Gastrocnemius medialis (tissue), 4 donors: ENCODE results near the gene PLCH1. TPM values are rescaled to one million over a fixed set of nuclear protein-coding genes. Genes with fewer than 3 reads are reported as not detected.

ENCODE experiments used
- ATAC-seq, 2 donors: fragments of 150-250 bp; one replicate each; pipeline ENCODE4 v1.9.1; 2016
- DNase-seq, 2 donors: peaks; one replicate each; pipeline ENCODE4 v3.0.0-alpha.2; 2019
- H3K27ac ChIP-seq, 4 donors: fragments of 200-600 bp; sonication (generic); 1 replicate in 1 of 4; 2 replicates in 3 of 4; pipeline ENCODE4 v1.5.1; 2016 to 2018; ENCODE audit warnings: mild to moderate bottlenecking in 2 of 4, moderate library complexity in 1 of 4
- H3K27me3 ChIP-seq, 3 donors: fragments of 200-600 bp; sonication (generic) in 2 of 3; 1 replicate in 1 of 3; 2 replicates in 2 of 3; pipeline versions ENCODE4 v1.5.1 to v1.6.0; 2016 to 2019; ENCODE audit warnings: mild to moderate bottlenecking in 1 of 3, moderate library complexity in 1 of 3
- H3K36me3 ChIP-seq, 2 donors: fragments of 200-600 bp; sonication (generic) in 1 of 2; one replicate each; pipeline ENCODE4 v1.5.1; 2017 to 2018
- H3K4me1 ChIP-seq, 2 donors: fragments of 200-600 bp; sonication (generic) in 1 of 2; one replicate each; pipeline ENCODE4 v1.5.1; 2016 to 2017; ENCODE audit warnings: mild to moderate bottlenecking in 2 of 2
- H3K4me3 ChIP-seq, 4 donors: fragments of 200-600 bp; sonication (generic) in 3 of 4; 1 replicate in 1 of 4; 2 replicates in 3 of 4; pipeline ENCODE4 v1.5.1; 2016 to 2019; ENCODE audit warnings: mild to moderate bottlenecking in 2 of 4
- H3K9me3 ChIP-seq, 3 donors: fragments of 200-600 bp; sonication (generic) in 2 of 3; 1 replicate in 1 of 3; 2 replicates in 2 of 3; pipeline ENCODE4 v1.5.1; 2016 to 2019
- POLR2A ChIP-seq, 2 donors: fragments of 450-650 bp; IDR thresholded peaks; one replicate each; pipeline ENCODE4 v1.6.1; 2017; ENCODE audit warnings: antibody characterized with exemption in 2 of 2, mild to moderate bottlenecking in 2 of 2, moderate library complexity in 2 of 2
- in situ Hi-C, 4 donors: fragments of 200-750 bp; cut with MboI; loops; one replicate each; pipeline versions ENCODE4 v1.15.0 to v1.8.0; 2017; ENCODE audit warnings: low sequenced_read_pairs in 4 of 4
- intact Hi-C: fragments of 100-400 bp; cut with DNase I; formaldehyde crosslinking; loops from one replicate; pipeline ENCODE4 v1.15.1; 2023; ENCODE audit warnings: low total_unique reads
- total RNA-seq, 4 donors: library from RNA; depleted of rRNA; stranded (reverse); fragments of >200 nt; gene quantifications; one replicate each; pipeline versions ENCODE4 v1.1.0 to v1.2.3, GENCODE V29; 2016
- TF ChIP-seq, protein P1 (sequence below), 5 experiments: fragments of 450-650 bp in 3 of 5; fragments of 200-600 bp in 2 of 5; sonication (generic) in 2 of 5; IDR thresholded peaks in 4 of 5; conservative IDR thresholded peaks in 1 of 5; 1 replicate in 4 of 5; 2 replicates in 1 of 5; pipeline ENCODE4 v1.5.1; 2016 to 2019; ENCODE audit warnings: antibody characterized with exemption in 5 of 5, mild to moderate bottlenecking in 3 of 5, moderate library complexity in 3 of 5

The PLCH1 gene
- total RNA-seq, 4 donors from 2014 or later: 0.07 to 0.33 (median 0.10) TPM; not detected in 1

DNA sequence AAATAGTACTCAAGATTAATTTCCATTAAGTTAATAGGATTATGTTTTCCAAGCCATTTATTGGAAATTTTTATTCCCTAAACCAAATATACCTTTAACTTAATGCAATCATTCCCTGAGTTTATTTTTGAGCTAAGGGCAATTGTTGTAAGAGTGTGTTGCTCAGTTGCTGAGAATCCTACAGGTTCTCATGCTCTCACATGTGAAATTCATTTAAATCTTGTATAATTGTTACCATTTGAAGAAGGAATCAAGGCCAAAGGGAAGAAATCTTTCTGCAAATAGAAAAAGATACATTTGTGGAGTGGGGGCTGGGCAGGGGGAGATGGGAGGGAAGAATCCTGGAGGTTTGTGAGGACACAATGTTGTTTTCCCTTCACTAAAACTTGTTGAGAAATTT lies 248.7 kb downstream of the PLCH1 start:
- Histone ChIP-seq H3K9me3 (no peaks in the 10 kb centered on the region), H3K27ac (no peak overlapping the region), H3K27me3 (no peaks in the 10 kb centered on the region), H3K36me3 (no peaks in the 10 kb centered on the region), H3K4me3 (no peak overlapping the region), H3K4me1 (no peaks in the 10 kb centered on the region)
- in situ Hi-C loops: no loop called here
- intact Hi-C loops: no loop called here
- no peak for TF ChIP-seq POLR2A (IDR thresholded peaks at IDR 0.05)
- TF ChIP-seq, protein P1, sequence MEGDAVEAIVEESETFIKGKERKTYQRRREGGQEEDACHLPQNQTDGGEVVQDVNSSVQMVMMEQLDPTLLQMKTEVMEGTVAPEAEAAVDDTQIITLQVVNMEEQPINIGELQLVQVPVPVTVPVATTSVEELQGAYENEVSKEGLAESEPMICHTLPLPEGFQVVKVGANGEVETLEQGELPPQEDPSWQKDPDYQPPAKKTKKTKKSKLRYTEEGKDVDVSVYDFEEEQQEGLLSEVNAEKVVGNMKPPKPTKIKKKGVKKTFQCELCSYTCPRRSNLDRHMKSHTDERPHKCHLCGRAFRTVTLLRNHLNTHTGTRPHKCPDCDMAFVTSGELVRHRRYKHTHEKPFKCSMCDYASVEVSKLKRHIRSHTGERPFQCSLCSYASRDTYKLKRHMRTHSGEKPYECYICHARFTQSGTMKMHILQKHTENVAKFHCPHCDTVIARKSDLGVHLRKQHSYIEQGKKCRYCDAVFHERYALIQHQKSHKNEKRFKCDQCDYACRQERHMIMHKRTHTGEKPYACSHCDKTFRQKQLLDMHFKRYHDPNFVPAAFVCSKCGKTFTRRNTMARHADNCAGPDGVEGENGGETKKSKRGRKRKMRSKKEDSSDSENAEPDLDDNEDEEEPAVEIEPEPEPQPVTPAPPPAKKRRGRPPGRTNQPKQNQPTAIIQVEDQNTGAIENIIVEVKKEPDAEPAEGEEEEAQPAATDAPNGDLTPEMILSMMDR (IDR thresholded peaks at IDR 0.05 in 4 of 5, conservative IDR thresholded peaks at IDR 0.05 in 1 of 5): no peak
- DNase-seq (no peak), ATAC-seq (no peak)

DNA sequence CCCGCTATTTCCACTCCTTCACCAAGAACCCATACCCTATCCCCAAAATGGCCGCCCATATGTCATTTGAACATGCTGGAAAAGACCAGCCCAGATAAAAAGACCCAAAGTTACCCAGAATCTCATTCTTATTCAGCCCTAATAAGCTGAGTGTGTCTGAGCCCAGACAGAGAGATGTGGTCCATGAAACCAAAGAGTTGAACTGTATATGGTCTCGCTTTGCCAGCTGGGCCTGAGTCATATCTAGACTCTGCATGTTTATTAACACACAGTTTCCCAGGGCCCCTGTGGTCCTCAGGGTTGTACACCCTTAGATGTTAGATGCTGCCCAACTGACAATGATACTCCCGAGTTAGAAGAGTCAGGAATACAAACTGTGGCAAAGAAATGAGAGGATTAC lies 249.5 kb downstream of the PLCH1 start:
- no peak overlapping the region for H3K4me3 ChIP-seq
- no peak for DNase-seq
- TF ChIP-seq, protein P1 (IDR thresholded peaks at IDR 0.05 in 4 of 5, conservative IDR thresholded peaks at IDR 0.05 in 1 of 5): no peak
- TF ChIP-seq POLR2A (IDR thresholded peaks at IDR 0.05): no peak
- in situ Hi-C loops (no loop called here), intact Hi-C loops (no loop called here)
- no peaks in the 10 kb centered on the region for H3K4me1 ChIP-seq
- no peaks in the 10 kb centered on the region for H3K36me3 ChIP-seq
- H3K9me3 ChIP-seq: no peaks in the 10 kb centered on the region
- H3K27ac ChIP-seq: no peak overlapping the region
- ATAC-seq: no peak
- no peaks in the 10 kb centered on the region for H3K27me3 ChIP-seq

DNA sequence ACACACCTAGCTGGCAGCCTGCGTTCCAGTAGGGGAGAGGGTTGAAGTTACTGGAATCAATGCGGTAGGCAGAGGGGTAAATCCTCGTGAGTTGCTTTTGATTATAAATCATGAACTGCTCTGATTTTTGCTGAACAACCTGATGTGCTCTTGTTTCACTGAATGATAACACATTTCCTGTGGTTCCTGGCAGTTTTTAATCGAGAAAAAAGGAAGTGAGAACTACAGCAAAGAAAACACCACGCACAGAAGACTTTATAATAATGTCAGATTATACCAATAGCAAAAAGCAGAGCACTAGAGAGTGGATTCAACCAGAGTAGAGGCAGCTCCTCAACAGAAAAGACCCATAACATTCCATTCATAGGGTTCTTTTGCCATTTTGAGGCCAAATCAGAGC lies 250.5 kb downstream of the PLCH1 start:
- TF ChIP-seq, protein P1 (IDR thresholded peaks at IDR 0.05 in 4 of 5, conservative IDR thresholded peaks at IDR 0.05 in 1 of 5): no peak
- TF ChIP-seq POLR2A (IDR thresholded peaks at IDR 0.05): no peak
- ATAC-seq (no peak), DNase-seq (no peak)
- no peaks in the 10 kb centered on the region for H3K36me3 ChIP-seq
- in situ Hi-C loops (no loop called here), intact Hi-C loops (no loop called here)
- no peak overlapping the region for H3K27ac ChIP-seq
- no peaks in the 10 kb centered on the region for H3K27me3 ChIP-seq
- no peak overlapping the region for H3K4me3 ChIP-seq
- no peaks in the 10 kb centered on the region for H3K4me1 ChIP-seq
- no peaks in the 10 kb centered on the region for H3K9me3 ChIP-seq

DNA sequence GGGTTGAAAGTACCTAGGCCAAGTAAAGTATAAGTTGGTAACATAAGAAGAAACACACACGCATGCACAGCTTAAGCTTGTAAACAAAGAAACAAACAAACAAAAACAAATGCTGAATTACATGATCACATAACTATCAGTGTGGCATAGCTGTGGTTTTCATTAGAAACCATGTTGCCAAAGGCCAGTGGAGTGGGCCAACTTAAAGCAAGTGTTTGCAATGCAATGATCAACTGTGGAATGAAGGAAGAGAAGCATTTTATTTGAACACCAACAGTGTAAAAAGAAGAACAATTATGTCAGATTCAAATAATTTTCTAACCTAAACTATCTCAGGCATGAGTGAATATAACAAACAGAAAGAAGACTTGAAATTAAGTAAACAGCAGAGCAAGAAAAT lies 252.0 kb downstream of the PLCH1 start:
- TF ChIP-seq, protein P1 (IDR thresholded peaks at IDR 0.05 in 4 of 5, conservative IDR thresholded peaks at IDR 0.05 in 1 of 5): no peak
- no peak for TF ChIP-seq POLR2A (IDR thresholded peaks at IDR 0.05)
- intact Hi-C loops: no loop called here

DNA sequence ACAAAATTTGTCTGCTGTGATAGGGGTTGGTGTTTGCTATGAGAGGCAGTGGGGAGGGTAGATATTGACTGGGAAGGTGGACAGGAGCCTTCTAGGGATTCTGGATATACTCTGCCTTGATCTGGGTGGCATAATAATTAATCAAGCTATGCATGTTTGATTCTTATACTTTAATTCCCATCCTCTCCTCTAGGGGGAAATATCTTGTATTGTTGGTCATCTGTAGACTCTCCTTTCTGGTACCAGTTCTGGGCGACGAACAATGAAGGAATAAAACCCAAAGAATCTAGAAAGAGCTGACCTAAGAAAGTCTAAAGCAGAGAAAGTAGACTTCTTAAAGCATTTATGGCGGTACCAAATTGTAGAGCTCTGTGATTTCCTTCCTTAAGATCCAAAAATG lies 253.2 kb downstream of the PLCH1 start:
- in situ Hi-C loops: no loop called here
- ATAC-seq (no peak), DNase-seq (no peak)
- no peaks in the 10 kb centered on the region for H3K36me3 ChIP-seq
- no peaks in the 10 kb centered on the region for H3K4me1 ChIP-seq
- H3K4me3 ChIP-seq: no peak overlapping the region
- no peak for TF ChIP-seq POLR2A (IDR thresholded peaks at IDR 0.05)
- intact Hi-C loops: no loop called here
- no peaks in the 10 kb centered on the region for H3K9me3 ChIP-seq
- no peak overlapping the region for H3K27ac ChIP-seq
- H3K27me3 ChIP-seq: no peaks in the 10 kb centered on the region

More for the DNA sequence above, 252.0 kb downstream of the PLCH1 start:
- no peak for DNase-seq
- no peaks in the 10 kb centered on the region for H3K9me3 ChIP-seq
- no peak overlapping the region for H3K27ac ChIP-seq
- ATAC-seq: no peak
- H3K4me3 ChIP-seq: no peak overlapping the region
- no peaks in the 10 kb centered on the region for H3K27me3 ChIP-seq
- no peaks in the 10 kb centered on the region for H3K36me3 ChIP-seq
- in situ Hi-C loops: no loop called here
- no peaks in the 10 kb centered on the region for H3K4me1 ChIP-seq
